Activated naive CD4-positive, alpha-beta T cell treated with anti-CD3 and anti-CD28 coated beads, Interleukin-2, amount 50 U/mL, for 72 hours (primary cell): ENCODE data around the gene CLCN3. TPM values are rescaled to one million over a fixed set of nuclear protein-coding genes. Genes with fewer than 3 reads are reported as not detected.

Experiments
- ATAC-seq, 2 donors: fragments of 150-1000 bp; cut with Tn5 transposase; 2 replicates each; pipeline ENCODE4 v1.10.0; 2021; ENCODE audit warnings: mild to moderate bottlenecking in 2 of 2, moderate library complexity in 2 of 2
- DNase-seq, 2 donors: peaks; one replicate each; pipeline ENCODE4 v3.0.0; 2021 to 2022; ENCODE audit warnings: low spot score in 2 of 2
- H3K27ac Mint-ChIP-seq, 2 donors: one replicate each; pipeline ENCODE4 v1.8.0; 2022; ENCODE audit warnings: mild to moderate bottlenecking in 2 of 2, mixed read lengths in 2 of 2
- H3K36me3 Mint-ChIP-seq, 2 donors: one replicate each; pipeline ENCODE4 v1.8.0; 2022; ENCODE audit warnings: mixed read lengths in 2 of 2
- H3K9me3 Mint-ChIP-seq, 2 donors: one replicate each; pipeline ENCODE4 v1.8.0; 2022; ENCODE audit warnings: mixed read lengths in 2 of 2
- total RNA-seq, 2 donors: library from RNA; stranded (reverse); gene quantifications; one replicate each; pipeline ENCODE4 v1.2.3, GENCODE V29; 2022

CLCN3 gene
- total RNA-seq, 2 donors from 2014 or later = 22.0 to 23.9 TPM

DNA sequence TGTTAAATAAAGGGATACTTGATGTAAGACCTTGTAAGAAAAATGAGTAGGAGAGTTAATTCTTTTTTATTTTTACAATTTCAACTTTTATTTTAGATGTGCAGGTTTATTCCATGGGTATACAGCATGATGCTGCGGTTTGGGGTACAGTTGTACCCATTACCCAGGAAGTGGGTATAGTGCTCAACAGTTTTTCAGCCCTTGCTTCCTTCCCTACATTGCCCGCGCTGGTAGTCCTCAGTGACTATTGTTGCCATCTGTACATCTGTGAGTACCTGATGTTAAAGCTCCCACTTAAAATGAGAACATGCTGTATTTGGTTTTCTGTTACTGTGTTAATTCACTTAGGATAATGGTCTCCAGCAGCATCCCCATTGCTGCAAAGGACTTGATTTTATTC is 9.7 kb downstream of the CLCN3 start:
- Mint-ChIP-seq H3K9me3 (no peaks in the 10 kb centered on the region), H3K27ac (no peak overlapping the region), H3K36me3 (peaks cover 0 to 9% of the 10 kb centered on the region in 2 donors)
- no peak for DNase-seq
- no peak for ATAC-seq

DNA sequence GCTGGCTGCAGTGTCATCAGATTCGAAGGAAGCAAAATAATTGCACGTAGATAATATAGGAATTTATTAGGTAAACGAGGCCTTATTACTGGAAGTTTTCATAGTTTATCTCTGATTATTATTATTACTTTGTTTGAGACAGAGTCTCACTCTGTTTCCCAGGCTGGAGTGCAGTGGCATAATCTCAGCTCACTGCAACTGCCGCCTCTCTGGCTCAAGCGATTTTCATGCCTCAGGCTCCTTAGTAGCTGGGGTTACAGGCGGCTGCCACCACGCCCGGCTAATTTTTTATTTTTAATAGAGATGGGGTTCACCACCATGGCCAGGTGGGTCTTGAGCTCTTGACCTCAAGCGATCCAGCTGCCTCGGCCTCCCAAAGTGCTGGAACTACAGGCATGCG is 12.5 kb downstream of the CLCN3 start:
- Mint-ChIP-seq H3K27ac (peak overlapping the region in 1 of 2 donors; percentile 39), H3K36me3 (peaks cover 11 to 12% of the 10 kb centered on the region in 2 donors), H3K9me3 (no peaks in the 10 kb centered on the region)
- DNase-seq (no peak), ATAC-seq (no peak)

DNA sequence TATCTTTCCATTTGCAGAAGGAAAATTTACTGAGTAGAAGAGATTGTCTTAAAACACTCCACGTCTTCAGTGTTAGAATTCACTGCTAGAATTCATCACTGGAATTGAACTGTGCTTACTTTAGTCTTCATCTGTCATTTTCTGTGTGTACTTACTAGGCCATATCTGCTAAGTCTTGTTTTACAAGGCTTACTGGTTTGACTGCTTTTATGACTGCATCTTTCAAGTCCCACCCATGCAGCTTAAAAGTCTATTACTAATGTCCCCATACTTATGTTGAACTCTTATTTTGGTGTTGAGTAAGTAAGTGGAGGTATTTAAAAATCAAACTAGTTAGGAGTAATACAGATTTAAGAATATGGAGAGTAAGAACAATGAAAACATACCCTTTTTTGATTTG is 14.6 kb downstream of the CLCN3 start:
- Mint-ChIP-seq H3K27ac (no peak overlapping the region), H3K9me3 (no peaks in the 10 kb centered on the region), H3K36me3 (peaks cover 15 to 16% of the 10 kb centered on the region in 2 donors)
- ATAC-seq (no peak), DNase-seq (no peak)

DNA sequence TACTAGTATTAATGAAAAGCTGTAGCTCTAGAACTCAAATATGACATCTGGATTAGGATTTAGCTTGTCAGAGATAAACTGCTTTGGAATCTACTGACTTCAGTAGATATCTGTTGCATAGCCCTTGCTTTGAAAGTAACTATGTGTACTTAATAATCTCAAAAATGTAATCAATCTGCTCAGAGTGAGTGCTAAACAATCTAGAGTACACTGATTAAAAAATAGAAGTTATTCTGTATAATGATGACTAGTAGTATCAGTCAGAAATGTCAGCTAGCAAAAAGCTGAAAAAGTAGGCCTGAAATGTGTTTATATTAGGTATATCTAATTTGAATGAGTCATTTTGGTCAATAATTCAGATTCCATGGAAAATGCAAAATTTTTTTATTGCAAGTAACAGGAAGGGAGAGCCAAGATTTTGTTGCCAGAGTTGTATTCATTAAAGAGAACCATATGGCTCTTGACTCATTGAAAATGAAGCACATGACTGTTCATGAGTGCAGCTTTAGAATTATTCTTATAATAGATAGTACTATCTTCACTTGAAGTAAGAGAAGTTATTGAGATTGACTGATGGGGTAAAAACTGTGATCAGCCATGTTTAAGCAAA is 20.0 kb downstream of the CLCN3 start:
- peaks cover 21% of the 10 kb centered on the region in 2 donors for H3K36me3 Mint-ChIP-seq
- no peak overlapping the region for H3K27ac Mint-ChIP-seq

DNA sequence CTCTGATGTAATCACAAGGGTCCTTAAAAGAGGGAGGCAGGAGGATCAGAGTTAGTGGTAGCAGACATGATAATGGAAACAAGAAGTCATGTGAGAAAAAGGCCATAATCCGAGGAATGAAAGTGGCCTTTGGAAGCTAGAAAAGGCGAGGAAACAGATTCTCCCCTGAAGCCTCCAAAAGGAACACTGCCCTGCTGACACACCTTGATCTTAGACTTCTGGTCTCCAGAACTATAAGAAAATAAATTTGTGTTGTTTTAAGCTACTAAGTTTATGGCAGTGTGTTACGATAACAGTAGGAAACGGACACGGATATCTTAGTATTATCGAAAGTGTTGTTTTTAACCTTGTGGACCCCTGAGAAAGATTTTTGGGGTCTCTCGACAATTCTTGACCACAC is 24.4 kb downstream of the CLCN3 start:
- ATAC-seq (no peak), DNase-seq (no peak)
- no peak overlapping the region for H3K27ac Mint-ChIP-seq
- H3K36me3 Mint-ChIP-seq = peaks cover 6 to 7% of the 10 kb centered on the region in 2 donors
- H3K9me3 Mint-ChIP-seq = no peaks in the 10 kb centered on the region

More for the DNA sequence above, 20.0 kb downstream of the CLCN3 start:
- H3K9me3 Mint-ChIP-seq = no peaks in the 10 kb centered on the region
- no peak for ATAC-seq
- no peak for DNase-seq

DNA sequence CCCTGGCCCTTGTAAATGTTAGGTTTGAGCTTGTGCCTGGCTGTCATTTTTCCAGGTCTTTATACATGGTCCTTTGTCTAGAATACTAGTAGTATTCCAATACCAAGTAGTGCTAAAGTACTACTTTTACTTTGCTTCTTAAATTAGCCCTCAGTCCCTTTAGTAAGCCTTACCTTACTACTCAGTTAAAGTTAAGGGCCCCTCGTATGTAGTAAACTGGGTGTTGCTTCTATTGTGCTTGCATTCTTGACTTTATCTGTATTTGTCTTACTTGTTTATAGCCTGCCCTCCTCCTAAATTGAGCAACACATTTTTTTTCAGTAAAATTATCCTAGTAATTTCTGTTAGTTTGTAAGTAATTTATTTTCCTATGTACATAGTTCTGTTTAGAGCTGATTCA is 25.2 kb downstream of the CLCN3 start:
- ATAC-seq = no peak
- DNase-seq = no peak
- Mint-ChIP-seq H3K9me3 (no peaks in the 10 kb centered on the region), H3K36me3 (peaks cover 6 to 7% of the 10 kb centered on the region in 2 donors), H3K27ac (no peak overlapping the region)

DNA sequence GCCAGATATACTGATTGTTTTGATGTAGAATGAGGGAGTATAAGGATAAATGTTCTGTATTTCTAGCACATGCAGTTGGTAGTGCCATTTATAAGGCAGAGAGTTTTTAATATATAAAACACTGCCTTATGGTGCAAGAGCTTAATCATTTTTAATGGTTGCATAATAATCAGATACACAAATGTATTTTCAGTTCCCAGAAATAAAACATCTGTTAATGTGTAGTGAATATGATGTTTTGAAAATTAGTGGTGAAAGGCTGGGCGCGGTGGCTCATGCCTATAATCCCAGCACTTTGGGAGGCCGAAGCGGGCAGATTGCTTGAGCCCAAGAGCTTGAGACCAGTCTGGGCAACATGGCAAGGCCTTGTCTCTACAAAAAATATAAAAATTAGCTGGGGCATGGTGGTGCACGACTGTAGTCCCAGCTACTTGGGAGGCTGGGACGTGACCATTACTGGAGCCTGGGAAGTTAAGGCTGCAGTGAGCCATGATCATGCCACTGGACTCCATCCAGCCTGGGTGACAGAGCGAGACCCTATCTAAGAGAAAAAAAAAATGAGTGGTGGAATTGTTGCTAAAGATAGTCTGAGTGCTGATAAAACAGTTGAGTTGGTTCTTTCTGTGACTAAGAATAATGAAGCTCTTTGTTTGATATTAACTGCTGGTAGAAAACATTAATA is 29.3 kb downstream of the CLCN3 start:
- DNase-seq (no peak), ATAC-seq (no peak)
- Mint-ChIP-seq H3K27ac (no peak overlapping the region), H3K36me3 (peaks cover 2 to 8% of the 10 kb centered on the region in 2 donors), H3K9me3 (no peaks in the 10 kb centered on the region)

DNA sequence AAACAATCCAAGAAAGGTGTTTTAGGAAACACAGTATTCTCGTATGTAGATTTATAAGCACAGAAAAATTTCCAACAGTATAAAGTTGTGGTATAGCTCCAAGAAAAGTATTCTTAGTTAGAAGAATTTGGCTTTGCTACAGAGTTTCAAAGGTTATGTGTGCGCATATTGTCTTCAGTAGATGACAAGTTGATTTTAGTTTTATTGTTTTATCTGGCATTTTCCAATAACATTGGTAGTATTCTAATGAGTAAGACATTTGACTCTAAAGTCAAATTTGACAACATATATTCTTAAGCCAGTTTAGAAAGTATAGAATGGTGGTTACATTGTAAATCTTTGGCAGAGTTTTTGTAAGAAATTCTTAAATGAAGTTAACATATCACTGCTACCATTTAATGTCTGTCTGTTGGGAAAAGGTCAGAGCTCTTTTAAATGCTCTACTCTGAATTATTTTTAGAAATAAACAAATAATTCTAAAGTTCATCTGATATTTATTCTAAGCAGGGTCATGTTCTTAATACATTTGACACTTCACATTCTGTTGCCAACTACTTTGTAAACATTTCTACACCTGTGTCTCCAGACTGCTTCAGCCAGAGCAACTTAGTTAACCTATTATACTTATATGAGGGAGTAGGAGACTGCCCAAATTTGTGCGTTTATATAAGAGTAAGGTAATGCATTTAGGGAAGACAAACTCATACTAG is 30.0 kb downstream of the CLCN3 start:
- DNase-seq (no peak), ATAC-seq (no peak)
- H3K36me3 Mint-ChIP-seq = peaks cover 0 to 7% of the 10 kb centered on the region in 2 donors
- H3K9me3 Mint-ChIP-seq = no peaks in the 10 kb centered on the region
- no peak overlapping the region for H3K27ac Mint-ChIP-seq

DNA sequence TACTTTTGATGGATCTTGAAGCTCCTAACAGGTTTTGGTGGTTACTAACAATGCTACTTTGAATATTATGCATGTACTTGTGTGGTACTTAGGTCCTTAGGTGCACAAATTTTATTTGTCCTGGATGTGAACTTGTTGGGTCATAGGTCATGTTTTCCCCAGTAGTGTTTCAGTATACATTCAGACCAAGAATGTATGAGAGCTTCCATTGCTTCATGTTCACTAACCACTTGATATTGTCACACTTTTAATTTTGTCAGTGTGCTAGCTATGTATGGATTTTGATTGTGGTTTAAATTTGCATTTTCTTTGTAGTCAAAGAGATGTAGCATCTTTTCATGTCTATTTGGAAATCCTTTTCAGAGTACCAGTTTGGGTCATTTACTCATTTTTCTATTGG is 32.2 kb downstream of the CLCN3 start:
- ATAC-seq = peak; percentile 31 to 71
- H3K27ac Mint-ChIP-seq = no peak overlapping the region
- no peak for DNase-seq

DNA sequence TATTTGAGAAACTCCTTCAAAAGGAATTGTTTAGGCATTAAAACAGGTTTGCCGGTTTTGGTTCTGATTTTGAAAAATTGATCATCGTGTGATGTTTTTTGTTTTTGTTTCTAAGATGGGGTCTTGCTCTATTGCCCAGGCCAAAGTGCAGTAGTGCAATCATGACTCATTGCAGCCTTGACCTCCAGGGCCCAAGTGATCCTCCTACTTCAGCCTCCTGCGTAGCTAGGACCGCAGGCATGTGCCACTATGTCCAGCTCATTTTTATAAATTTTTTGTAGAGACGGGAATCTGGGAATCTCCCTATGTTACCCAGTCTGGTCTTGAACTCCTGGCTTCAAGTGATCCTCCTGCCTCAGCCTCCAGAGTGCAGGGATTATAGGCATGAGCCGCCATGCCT is 35.0 kb downstream of the CLCN3 start:
- DNase-seq = no peak
- H3K9me3 Mint-ChIP-seq = no peaks in the 10 kb centered on the region
- peaks cover 0 to 11% of the 10 kb centered on the region in 2 donors for H3K36me3 Mint-ChIP-seq
- H3K27ac Mint-ChIP-seq = peak overlapping the region in 1 of 2 donors; percentile 29
- ATAC-seq = no peak

More for the DNA sequence above, 32.2 kb downstream of the CLCN3 start:
- Mint-ChIP-seq H3K9me3 (no peaks in the 10 kb centered on the region), H3K36me3 (peaks cover 0 to 11% of the 10 kb centered on the region in 2 donors)

DNA sequence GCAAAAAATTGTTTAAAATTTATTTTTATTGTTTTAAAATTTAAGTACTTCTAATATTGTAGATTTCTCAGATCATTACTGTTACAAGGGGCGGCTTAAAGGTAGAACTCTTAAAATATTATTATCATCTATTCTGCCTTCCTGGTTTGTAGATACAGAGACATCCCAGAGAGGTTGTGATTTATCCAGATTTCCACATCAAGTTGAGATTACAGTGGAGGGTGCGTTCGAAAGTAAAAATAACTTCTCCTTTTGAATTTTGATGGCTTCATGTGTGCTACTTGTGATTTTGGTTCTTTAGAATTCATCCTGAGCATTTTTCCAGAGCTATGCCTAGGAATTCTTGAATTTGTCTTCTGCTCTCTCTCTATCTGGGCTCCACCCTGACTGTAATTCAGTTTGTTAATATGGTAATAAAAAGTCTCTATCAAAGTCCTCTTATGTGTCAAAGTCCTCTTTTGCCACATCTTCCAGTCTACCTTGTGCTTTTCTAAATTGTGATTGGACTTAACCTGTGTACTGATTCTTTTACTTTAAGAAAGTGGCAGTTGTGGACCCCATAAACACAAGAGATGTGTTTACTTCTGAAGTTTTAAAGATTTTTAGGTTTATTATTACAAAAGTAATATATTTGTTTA is 37.2 kb downstream of the CLCN3 start:
- H3K9me3 Mint-ChIP-seq = no peaks in the 10 kb centered on the region
- H3K36me3 Mint-ChIP-seq = peaks cover 0 to 11% of the 10 kb centered on the region in 2 donors
- H3K27ac Mint-ChIP-seq = no peak overlapping the region
- DNase-seq (no peak), ATAC-seq (no peak)

DNA sequence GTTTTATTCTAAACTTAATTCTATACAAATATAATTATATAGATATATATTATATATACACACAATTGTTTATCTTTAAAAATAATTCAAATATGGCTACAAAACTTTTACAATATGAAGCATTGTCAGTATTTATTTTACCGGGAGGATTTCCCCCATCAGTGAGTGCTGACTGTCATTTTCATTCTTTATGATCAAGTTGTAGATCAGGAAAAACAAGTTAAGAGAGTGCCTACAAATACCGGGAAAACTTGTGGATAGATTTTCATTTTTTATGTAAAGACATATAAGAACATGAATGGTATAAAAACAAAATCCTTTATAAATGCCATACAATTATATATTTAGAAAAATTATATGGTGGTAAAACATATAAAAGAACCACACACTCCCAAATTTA is 37.8 kb downstream of the CLCN3 start:
- Mint-ChIP-seq H3K9me3 (no peaks in the 10 kb centered on the region), H3K27ac (no peak overlapping the region), H3K36me3 (peaks cover 0 to 7% of the 10 kb centered on the region in 2 donors)
- ATAC-seq (no peak), DNase-seq (no peak)

DNA sequence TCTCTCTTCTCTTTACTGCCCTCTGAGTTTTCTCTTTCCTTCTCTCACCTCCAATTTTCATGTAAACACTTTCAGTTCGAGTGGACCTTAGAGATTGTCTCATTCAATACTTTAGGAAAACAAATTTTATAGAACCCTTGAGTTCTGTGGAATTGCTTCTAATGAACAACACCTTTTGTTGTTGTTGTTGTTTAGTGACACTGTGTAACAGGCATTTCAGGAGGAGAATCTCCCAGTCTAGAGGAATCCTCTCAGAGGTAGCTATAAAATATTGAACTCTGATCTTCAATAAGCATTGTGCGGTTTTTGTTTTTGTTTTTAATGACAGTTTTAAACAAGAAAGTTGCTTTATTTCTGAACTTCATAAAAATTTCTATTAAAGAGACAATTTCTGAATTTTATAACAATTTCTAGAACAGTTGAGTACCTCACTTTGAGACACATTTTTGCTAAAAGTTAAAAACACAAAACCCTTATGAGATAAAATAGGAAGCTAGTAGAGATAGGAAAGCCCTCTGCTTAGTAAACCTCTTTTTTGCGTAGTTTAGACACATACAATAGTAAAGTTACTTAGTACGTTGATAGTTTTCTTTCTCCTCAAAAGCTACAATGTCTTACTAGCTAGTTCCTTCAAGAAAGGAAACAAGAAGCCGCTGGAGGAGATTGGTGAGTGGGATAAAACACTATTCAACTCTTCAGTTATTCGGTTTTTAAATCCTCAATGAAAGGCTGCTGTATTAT is 38.8 kb downstream of the CLCN3 start:
- H3K9me3 Mint-ChIP-seq = no peaks in the 10 kb centered on the region
- peaks cover 0 to 5% of the 10 kb centered on the region in 2 donors for H3K36me3 Mint-ChIP-seq
- peak overlapping the region; percentile 81 to 98 for H3K27ac Mint-ChIP-seq
- DNase-seq (no peak), ATAC-seq (no peak)

DNA sequence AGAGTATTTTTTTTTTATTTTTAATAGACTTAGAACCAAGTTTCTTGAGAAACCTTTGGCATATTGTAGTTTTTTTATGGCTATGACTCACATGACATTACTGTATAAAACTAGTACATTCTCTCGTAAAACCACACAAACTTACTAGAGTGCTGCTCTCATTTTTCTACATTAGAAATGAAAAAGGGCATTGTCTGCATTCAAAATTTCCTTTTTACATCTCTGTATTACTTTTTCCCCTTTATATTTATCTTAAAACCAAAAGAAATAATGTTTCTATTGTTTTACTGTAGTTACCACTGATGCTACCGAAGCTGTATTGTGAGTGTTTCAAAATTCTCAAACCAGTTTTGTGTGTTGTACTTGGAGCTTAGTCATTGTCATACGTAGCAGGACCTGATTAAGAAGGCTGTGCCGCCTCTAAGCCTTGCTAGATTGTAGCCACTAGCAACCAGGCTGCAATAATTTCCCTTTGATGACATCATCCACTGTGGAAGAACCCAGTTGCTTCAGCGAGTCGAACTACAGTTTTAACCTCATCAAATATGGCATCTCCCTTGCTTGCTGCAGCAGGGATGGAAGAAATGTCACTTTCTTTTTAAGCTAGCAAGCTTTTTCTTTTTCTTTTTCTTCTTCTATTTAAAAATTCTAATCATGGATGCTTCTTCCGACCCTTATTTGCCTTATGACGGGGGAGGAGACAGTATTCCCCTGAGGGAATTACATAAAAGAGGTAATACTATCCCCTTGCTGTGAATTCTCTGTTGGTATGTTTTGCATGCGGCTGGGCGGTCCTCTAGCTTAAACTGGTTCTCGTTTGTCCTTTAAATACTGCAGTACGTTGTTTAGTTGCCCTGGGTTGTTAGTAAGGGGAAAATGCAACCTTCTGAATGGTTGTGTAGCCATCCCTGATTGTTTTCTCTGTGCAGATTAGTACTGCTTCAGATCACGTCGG is 39.6 kb downstream of the CLCN3 start:
- ATAC-seq (peak; percentile 100), DNase-seq (peak; percentile 54 to 75)
- Mint-ChIP-seq H3K36me3 (peaks cover 0 to 5% of the 10 kb centered on the region in 2 donors), H3K9me3 (no peaks in the 10 kb centered on the region), H3K27ac (peak overlapping the region; percentile 98 to 99)

DNA sequence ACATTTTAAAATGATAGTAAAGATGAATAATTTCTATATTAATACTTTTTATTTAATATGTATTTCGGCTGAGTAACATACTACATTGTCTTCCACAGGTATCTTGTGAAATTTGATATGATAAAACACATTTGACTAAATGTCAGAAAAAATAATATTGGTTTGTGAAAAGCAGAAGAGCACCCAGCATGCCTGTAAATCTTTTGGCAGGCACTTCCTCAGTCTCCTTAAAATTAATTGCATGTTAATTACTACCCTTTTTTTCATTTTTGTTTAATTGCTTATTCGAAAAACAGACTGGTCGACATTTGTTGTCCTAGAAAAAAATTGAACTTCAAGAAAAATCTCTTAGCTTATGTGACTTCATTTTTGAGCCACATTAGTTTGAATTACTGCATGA is 40.6 kb downstream of the CLCN3 start:
- Mint-ChIP-seq H3K9me3 (no peaks in the 10 kb centered on the region), H3K27ac (peak overlapping the region in 1 of 2 donors; percentile 98), H3K36me3 (peaks cover under 1 to 9% of the 10 kb centered on the region in 2 donors)
- DNase-seq = no peak
- no peak for ATAC-seq
